H1 (cell line): Measurements from ENCODE around the gene OR11A1. TPM values are rescaled to one million over a fixed set of nuclear protein-coding genes. Genes with fewer than 3 reads are reported as not detected.

Experiments used
- CHD7 ChIP-seq: fragments of 300-600 bp; sonication (generic); IDR thresholded peaks from 2 replicates; pipeline ENCODE4 v1.7.1; 2012; ENCODE audit warnings: low read length, moderate library complexity, mild to moderate bottlenecking, inconsistent platforms; ENCODE audit not compliant: insufficient replicate concordance
- POLR2A ChIP-seq, 2 experiments: IDR thresholded peaks; 1 replicate in 1 of 2; 2 replicates in 1 of 2; pipeline ENCODE4 v1.6.1; 2011; ENCODE audit warnings: low read depth in 2 of 2, low read length in 2 of 2, mild to moderate bottlenecking in 2 of 2; ENCODE audit errors: control extremely low read depth in 1 of 2
- RAD21 ChIP-seq, 2 experiments: IDR thresholded peaks in 1 of 2; conservative IDR thresholded peaks in 1 of 2; 2 replicates each; pipeline ENCODE4 v1.6.1; 2011; ENCODE audit warnings: low read depth in 2 of 2, low read length in 2 of 2, improper control_type of control experiment in 1 of 2, inconsistent platforms in 1 of 2, mild to moderate bottlenecking in 1 of 2, moderate library complexity in 1 of 2
- SRF ChIP-seq: IDR thresholded peaks from 2 replicates; pipeline ENCODE4 v1.6.1; 2011; ENCODE audit warnings: mild to moderate bottlenecking, low read depth, low read length, moderate library complexity
- polyA plus RNA-seq, 7 experiments: library from polyadenylated mRNA; depleted of rRNA in 3 of 7; stranded (reverse) in 5 of 7; unstranded in 2 of 7; fragments of >200 nt in 5 of 7; fragments of 200-250 nt in 2 of 7; gene quantifications; 1 replicate in 5 of 7; 2 replicates in 1 of 7; 4 replicates in 1 of 7; pipeline versions ENCODE4 v1.2.1 to v1.2.3, GENCODE V29; 2011 to 2013; ENCODE audit warnings: missing spikeins in 2 of 7, mixed read lengths in 2 of 7
- total RNA-seq: library from RNA; stranded (reverse); fragmentation: NEBNext Ultra II Directional; extraction: Animal tissue kit (Norgen Biotek cat#: 25700); gene quantifications from 2 replicates; pipeline ENCODE4 v1.2.1, GENCODE V29; 2021

The OR11A1 gene
- total and polyA plus RNA-seq, 2 of the 8 experiments (the other 6 are each of a cell fraction or from before 2014, with no cell fraction given), result not detected

- TF ChIP-seq CHD7 (no peak), RAD21 (IDR thresholded peaks at IDR 0.05 in 1 of 2, conservative IDR thresholded peaks at IDR 0.05 in 1 of 2; ENCODE audit: low read depth in 2 of 2, low read length in 2 of 2) (no peak), POLR2A (IDR thresholded peaks at IDR 0.05; ENCODE audit: control extremely low read depth in 1 of 2, low read depth in 2 of 2, low read length in 2 of 2) (no peak), SRF (no peak)
Observed at GRCh38 chr6:29424575-29424974, 32.3 kb downstream of the OR11A1 start (continued).
